Keratinocyte (primary cell): Measurements from ENCODE around the gene LRRC15.

ENCODE experiments used
- CTCF ChIP-seq, 3 experiments: IDR thresholded peaks in 1 of 3; conservative IDR thresholded peaks in 1 of 3; optimal IDR thresholded peaks in 1 of 3; 2 replicates in 2 of 3; 3 replicates in 1 of 3; pipeline versions ENCODE3 to v1.5.1; 2011; ENCODE audit warnings: low read length in 3 of 3, mild to moderate bottlenecking in 3 of 3, moderate library complexity in 2 of 3, control low read depth in 1 of 3, inconsistent platforms in 1 of 3; ENCODE audit not compliant: insufficient read depth in 2 of 3; ENCODE audit errors: extremely low read depth in 1 of 3
- EZH2 ChIP-seq: IDR thresholded peaks from one replicate; pipeline ENCODE4 v1.6.1; 2012; ENCODE audit warnings: inconsistent platforms, mild to moderate bottlenecking, low read length, moderate library complexity

DNA sequence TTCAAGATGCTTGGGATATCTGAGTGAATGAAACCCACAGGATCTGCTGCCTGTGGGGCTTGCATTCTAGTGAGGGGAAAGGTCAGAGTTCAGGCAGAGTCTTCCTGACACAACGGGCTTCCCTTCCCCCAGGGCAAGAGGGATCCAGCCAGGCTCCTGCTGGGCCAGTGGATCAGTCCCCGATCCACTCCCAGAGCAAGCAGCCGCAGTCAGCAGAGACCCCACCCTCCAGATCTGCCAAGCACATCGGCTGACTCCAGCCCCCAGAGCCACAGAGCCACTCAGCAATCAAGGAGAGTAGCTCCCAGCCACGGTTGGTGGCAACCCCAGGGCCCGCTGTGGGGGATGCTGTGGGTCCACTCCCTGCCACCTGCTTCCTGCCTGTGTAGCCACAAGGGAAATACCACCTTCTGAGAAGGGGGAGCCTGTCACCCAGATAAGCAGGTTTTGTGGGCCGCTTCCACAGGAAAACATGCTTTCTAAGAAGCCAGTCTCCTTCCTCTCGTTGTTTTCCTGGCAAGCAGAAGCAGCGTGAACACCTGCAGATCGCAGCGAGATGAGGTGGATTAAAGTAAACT is 63.3 kb downstream of the LRRC15 start:
- TF ChIP-seq CTCF (optimal IDR thresholded peaks at IDR 0.05 in 1 of 3, IDR thresholded peaks at IDR 0.05 in 1 of 3, conservative IDR thresholded peaks at IDR 0.05 in 1 of 3; ENCODE audit: extremely low read depth in 1 of 3, insufficient read depth in 2 of 3, low read length in 3 of 3): no peak
- no peak for TF ChIP-seq EZH2
